Vagina (tissue), 2 donors: ENCODE data around the gene ETV4. TPM values are rescaled to one million over a fixed set of nuclear protein-coding genes. Genes with fewer than 3 reads are reported as not detected.
A peak's percentile ranks its signal among the peaks of the same experiment; 100 is the strongest.

Experiments
- DNase-seq, 2 donors: peaks; one replicate each; pipeline ENCODE4 v3.0.0-alpha.2; 2017; ENCODE audit errors: extremely low spot score in 2 of 2
- H3K27ac ChIP-seq: fragments of 200-600 bp; sonication (generic); one replicate; pipeline ENCODE4 v1.5.1; 2019
- H3K27me3 ChIP-seq: fragments of 200-600 bp; sonication (generic); one replicate; pipeline ENCODE4 v1.5.1; 2019
- H3K36me3 ChIP-seq, 2 donors: fragments of 200-600 bp; sonication (generic); one replicate each; pipeline ENCODE4 v1.5.1; 2017 to 2019
- H3K4me1 ChIP-seq: fragments of 200-600 bp; sonication (generic); one replicate; pipeline ENCODE4 v1.5.1; 2019
- H3K4me3 ChIP-seq, 2 donors: fragments of 200-600 bp; sonication (generic); 1 replicate in 1 of 2; 2 replicates in 1 of 2; pipeline ENCODE4 v1.5.1; 2016 to 2019
- H3K9me3 ChIP-seq: fragments of 200-600 bp; sonication (generic); one replicate; pipeline ENCODE4 v1.5.1; 2019
- POLR2A ChIP-seq, 2 donors: fragments of 450-650 bp; IDR thresholded peaks; one replicate each; pipeline ENCODE4 v1.6.1; 2017; ENCODE audit warnings: antibody characterized with exemption in 2 of 2, mild to moderate bottlenecking in 2 of 2, moderate library complexity in 2 of 2
- POLR2AphosphoS5 ChIP-seq, 2 donors: sonication (generic); formaldehyde crosslinking; IDR thresholded peaks; one replicate each; pipeline ENCODE4 v1.9.0; 2017; ENCODE audit warnings: antibody characterized with exemption in 2 of 2, mild to moderate bottlenecking in 2 of 2, low read depth in 1 of 2; ENCODE audit not compliant: insufficient read depth in 1 of 2
- intact Hi-C: fragments of 100-400 bp; cut with DNase I; formaldehyde crosslinking; loops from one replicate; pipeline ENCODE4 v1.15.1; 2023
- total RNA-seq: library from RNA; depleted of rRNA; stranded (reverse); fragments of >200 nt; gene quantifications from one replicate; pipeline ENCODE4 v1.2.3, GENCODE V29; 2016
- TF ChIP-seq, protein P1 (sequence below), 3 experiments: fragments of 450-650 bp in 2 of 3; fragments of 200-600 bp in 1 of 3; sonication (generic) in 1 of 3; IDR thresholded peaks; one replicate each; pipeline ENCODE4 v1.5.1; 2017 to 2019; ENCODE audit warnings: antibody characterized with exemption in 3 of 3, mild to moderate bottlenecking in 2 of 3, moderate library complexity in 2 of 3

Gene ETV4
- total RNA-seq, 1 donor from 2014 or later: 5.4 TPM

DNA sequence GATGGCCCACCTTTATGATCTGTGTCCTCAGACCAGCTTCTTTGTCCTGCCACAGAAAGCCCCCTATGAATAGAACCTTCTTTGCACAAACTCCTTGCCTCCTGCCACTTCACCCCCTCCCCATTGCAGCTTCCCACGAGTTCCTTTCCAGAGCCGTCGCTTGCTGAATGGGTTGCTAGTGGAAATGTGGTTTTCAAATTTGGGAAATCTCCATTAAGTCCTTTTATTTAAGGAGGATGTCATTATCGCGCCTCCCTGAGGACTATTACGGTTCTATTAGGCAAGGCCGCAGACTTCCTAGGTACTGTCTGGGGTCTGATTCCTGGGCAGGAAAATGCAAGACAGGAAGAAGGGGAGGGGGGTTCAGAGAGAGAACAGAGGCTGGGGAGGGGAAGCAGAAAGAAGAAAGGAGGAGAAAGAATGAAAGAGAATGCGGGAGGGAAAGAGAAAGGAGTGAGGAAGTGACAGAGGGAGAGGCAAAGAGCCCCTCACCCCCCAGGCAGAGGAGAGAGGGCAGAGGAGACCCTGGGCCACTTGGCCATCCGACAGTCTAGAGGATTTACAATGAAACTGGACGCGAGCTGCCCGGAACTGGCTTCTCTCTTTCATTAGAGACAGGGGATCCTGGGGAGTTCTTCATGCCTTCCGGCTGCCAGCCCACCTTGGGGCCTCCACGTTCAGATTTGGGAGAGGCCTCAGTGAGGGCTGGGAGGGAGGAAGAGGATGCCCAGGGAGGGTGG is 31.7 kb upstream of the ETV4 start:
- intact Hi-C loops: no loop called here
- H3K4me1 ChIP-seq: peaks cover 15% of the 10 kb centered on the region
- no peak for DNase-seq
- no peak for TF ChIP-seq POLR2A (IDR thresholded peaks at IDR 0.05)
- no peak for TF ChIP-seq POLR2AphosphoS5 (IDR thresholded peaks at IDR 0.05; ENCODE audit: insufficient read depth in 1 of 2, low read depth in 1 of 2)
- TF ChIP-seq, protein P1, sequence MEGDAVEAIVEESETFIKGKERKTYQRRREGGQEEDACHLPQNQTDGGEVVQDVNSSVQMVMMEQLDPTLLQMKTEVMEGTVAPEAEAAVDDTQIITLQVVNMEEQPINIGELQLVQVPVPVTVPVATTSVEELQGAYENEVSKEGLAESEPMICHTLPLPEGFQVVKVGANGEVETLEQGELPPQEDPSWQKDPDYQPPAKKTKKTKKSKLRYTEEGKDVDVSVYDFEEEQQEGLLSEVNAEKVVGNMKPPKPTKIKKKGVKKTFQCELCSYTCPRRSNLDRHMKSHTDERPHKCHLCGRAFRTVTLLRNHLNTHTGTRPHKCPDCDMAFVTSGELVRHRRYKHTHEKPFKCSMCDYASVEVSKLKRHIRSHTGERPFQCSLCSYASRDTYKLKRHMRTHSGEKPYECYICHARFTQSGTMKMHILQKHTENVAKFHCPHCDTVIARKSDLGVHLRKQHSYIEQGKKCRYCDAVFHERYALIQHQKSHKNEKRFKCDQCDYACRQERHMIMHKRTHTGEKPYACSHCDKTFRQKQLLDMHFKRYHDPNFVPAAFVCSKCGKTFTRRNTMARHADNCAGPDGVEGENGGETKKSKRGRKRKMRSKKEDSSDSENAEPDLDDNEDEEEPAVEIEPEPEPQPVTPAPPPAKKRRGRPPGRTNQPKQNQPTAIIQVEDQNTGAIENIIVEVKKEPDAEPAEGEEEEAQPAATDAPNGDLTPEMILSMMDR (IDR thresholded peaks at IDR 0.05): no peak
- H3K4me3 ChIP-seq: no peak overlapping the region
- no peaks in the 10 kb centered on the region for H3K9me3 ChIP-seq
- no peak overlapping the region for H3K27ac ChIP-seq
- no peaks in the 10 kb centered on the region for H3K36me3 ChIP-seq
- H3K27me3 ChIP-seq: no peaks in the 10 kb centered on the region

DNA sequence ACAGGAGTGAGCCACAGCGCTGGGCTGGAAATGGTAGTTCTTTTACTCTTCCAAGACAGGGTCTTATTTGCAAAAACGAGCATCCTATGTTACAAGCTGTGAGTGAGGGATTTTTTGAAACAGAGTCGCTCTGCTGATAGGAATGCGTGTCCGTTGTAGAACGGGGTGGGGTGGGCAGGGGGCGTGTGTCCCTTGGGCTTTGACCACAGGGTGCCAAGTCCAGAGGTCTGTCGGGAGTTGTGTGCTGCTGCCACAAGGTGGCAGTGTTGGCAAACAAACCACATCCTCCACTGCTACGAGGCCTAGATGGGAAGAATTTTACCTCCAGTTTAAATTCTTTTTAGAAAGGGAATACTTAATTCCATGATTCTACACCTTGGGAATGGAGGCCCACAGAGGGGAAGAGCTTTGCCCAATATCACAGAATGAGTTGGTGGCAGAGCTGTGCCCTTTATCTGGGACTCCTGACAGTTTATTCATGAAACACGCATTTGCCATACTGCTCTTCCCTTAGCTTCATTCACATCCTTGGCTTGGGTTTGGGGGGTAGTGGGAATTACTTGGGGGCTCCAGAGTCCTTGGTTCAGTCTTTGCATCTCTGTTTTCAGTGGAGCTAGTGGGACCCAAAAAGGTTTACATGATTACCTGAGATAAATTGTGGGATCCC is 30.6 kb upstream of the ETV4 start:
- no peaks in the 10 kb centered on the region for H3K27me3 ChIP-seq
- no peak overlapping the region for H3K4me3 ChIP-seq
- TF ChIP-seq, protein P1 (IDR thresholded peaks at IDR 0.05): peak; percentile 94 to 98 (median 95)
- TF ChIP-seq POLR2A (IDR thresholded peaks at IDR 0.05): no peak
- TF ChIP-seq POLR2AphosphoS5 (IDR thresholded peaks at IDR 0.05; ENCODE audit: insufficient read depth in 1 of 2, low read depth in 1 of 2): no peak
- DNase-seq: no peak
- no peaks in the 10 kb centered on the region for H3K9me3 ChIP-seq
- no peaks in the 10 kb centered on the region for H3K36me3 ChIP-seq
- intact Hi-C loops: no loop called here
- peaks cover 15% of the 10 kb centered on the region for H3K4me1 ChIP-seq
- H3K27ac ChIP-seq: no peak overlapping the region

- intact Hi-C loops: no loop called here
- Histone ChIP-seq H3K9me3 (no peaks in the 10 kb centered on the region), H3K36me3 (no peaks in the 10 kb centered on the region), H3K27ac (no peak overlapping the region), H3K27me3 (no peaks in the 10 kb centered on the region), H3K4me3 (no peak overlapping the region), H3K4me1 (peaks cover 15% of the 10 kb centered on the region)
- DNase-seq: no peak
- TF ChIP-seq, protein P1 (IDR thresholded peaks at IDR 0.05): no peak
- TF ChIP-seq POLR2A (IDR thresholded peaks at IDR 0.05): no peak
- no peak for TF ChIP-seq POLR2AphosphoS5 (IDR thresholded peaks at IDR 0.05; ENCODE audit: insufficient read depth in 1 of 2, low read depth in 1 of 2)
Observed at GRCh38 chr17:43574896-43575525, 28.9 kb upstream of the ETV4 start.

DNA sequence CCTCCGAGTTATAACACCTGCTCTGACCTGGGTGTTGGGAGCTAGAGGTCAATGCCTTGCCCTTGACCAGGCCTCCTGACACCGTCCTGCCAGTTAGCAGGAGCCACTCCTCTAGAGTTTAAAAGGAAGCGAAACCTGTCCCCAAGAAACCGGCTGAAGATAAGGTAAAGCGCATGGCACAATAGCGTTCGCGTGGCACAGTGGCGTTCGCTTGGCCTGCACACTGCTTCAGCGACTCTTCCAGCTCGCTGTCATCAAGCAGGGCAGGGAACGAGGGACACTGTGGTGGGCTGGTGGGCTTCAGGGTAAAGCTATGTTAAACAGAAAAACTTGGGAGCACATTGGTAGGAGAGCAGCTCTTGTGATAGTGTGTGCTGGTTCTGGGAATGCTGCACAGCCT is 28.2 kb upstream of the ETV4 start:
- TF ChIP-seq POLR2A (IDR thresholded peaks at IDR 0.05): no peak
- TF ChIP-seq POLR2AphosphoS5 (IDR thresholded peaks at IDR 0.05; ENCODE audit: insufficient read depth in 1 of 2, low read depth in 1 of 2): no peak
- TF ChIP-seq, protein P1 (IDR thresholded peaks at IDR 0.05): no peak
- H3K27me3 ChIP-seq: no peaks in the 10 kb centered on the region
- peaks cover 15% of the 10 kb centered on the region for H3K4me1 ChIP-seq
- DNase-seq: no peak
- H3K9me3 ChIP-seq: no peaks in the 10 kb centered on the region
- no peaks in the 10 kb centered on the region for H3K36me3 ChIP-seq
- no peak overlapping the region for H3K27ac ChIP-seq
- no peak overlapping the region for H3K4me3 ChIP-seq
- intact Hi-C loops: no loop called here
